RWPE1 (cell line): ENCODE data around the gene GLIS1.

ENCODE experiments used
- CTCF ChIA-PET: fragments of 350-600 bp; sonication (Branson Sonifier 250); formaldehyde crosslinking; extraction: SDS; loops from one replicate; lab custom pipeline; 2021; lab: Yijun Ruan, JAX
- POLR2A ChIA-PET: fragments of 400-600 bp; formaldehyde crosslinking; extraction: SDS; loops from one replicate; lab custom pipeline; 2020; ENCODE audit warnings: antibody characterized with exemption; ENCODE audit not compliant: low non-redundant PET; lab: Yijun Ruan, JAX
- DNase-seq: peaks from one replicate; pipeline ENCODE4 v3.0.0; 2012; ENCODE audit warnings: low spot score
- H3K27ac ChIP-seq: fragments of 450-650 bp; 2 replicates; pipeline ENCODE4 v1.5.1; 2017
- CTCF ChIP-seq: fragments of 450-650 bp; conservative IDR thresholded peaks from 2 replicates; pipeline ENCODE4 v1.5.1; 2017; ENCODE audit warnings: low read depth, mild to moderate bottlenecking

The GLIS1 gene

GRCh38 chr1:53498555-53499131 is 240.3 kb downstream of the GLIS1 start:
- ChIA-PET POLR2A (no interaction called here), CTCF (interaction anchor here (0.6 to 1.1 kb wide), 2 partner anchors 13 to 207 kb away, joined by 3 to 4 read pairs; no protein-coding TSS in a partner anchor)
- DNase-seq: no peak
- no peak overlapping the region for H3K27ac ChIP-seq
- no peak for TF ChIP-seq CTCF

- POLR2A ChIA-PET: interaction anchor here (0.7 kb wide), 1 partner anchor 11 kb away, joined by 3 read pairs; no protein-coding TSS in a partner anchor
- TF ChIP-seq CTCF: no peak
- CTCF ChIA-PET: interaction anchor here (0.5 kb wide), 1 partner anchor 281 kb away, joined by 4 read pairs; no protein-coding TSS in a partner anchor
- H3K27ac ChIP-seq: no peak overlapping the region
- no peak for DNase-seq
Observed at GRCh38 chr1:53495633-53496345, 243.2 kb downstream of the GLIS1 start.

GRCh38 chr1:53490351-53490750 is 248.6 kb downstream of the GLIS1 start:
- no peak overlapping the region for H3K27ac ChIP-seq
- DNase-seq: no peak
- TF ChIP-seq CTCF: no peak
- CTCF ChIA-PET: no interaction called here
- POLR2A ChIA-PET: no interaction called here

GRCh38 chr1:53486395-53487026 is 252.5 kb downstream of the GLIS1 start:
- H3K27ac ChIP-seq: no peak overlapping the region
- DNase-seq: no peak
- no peak for TF ChIP-seq CTCF
- ChIA-PET POLR2A (interaction anchor here (0.6 kb wide), 1 partner anchor 28 kb away, joined by 3 read pairs; no protein-coding TSS in a partner anchor), CTCF (interaction anchor here (0.7 to 2.1 kb wide), 7 partner anchors 9 to 276 kb away, joined by 3 to 16 read pairs (median 4); no protein-coding TSS in a partner anchor)

DNA sequence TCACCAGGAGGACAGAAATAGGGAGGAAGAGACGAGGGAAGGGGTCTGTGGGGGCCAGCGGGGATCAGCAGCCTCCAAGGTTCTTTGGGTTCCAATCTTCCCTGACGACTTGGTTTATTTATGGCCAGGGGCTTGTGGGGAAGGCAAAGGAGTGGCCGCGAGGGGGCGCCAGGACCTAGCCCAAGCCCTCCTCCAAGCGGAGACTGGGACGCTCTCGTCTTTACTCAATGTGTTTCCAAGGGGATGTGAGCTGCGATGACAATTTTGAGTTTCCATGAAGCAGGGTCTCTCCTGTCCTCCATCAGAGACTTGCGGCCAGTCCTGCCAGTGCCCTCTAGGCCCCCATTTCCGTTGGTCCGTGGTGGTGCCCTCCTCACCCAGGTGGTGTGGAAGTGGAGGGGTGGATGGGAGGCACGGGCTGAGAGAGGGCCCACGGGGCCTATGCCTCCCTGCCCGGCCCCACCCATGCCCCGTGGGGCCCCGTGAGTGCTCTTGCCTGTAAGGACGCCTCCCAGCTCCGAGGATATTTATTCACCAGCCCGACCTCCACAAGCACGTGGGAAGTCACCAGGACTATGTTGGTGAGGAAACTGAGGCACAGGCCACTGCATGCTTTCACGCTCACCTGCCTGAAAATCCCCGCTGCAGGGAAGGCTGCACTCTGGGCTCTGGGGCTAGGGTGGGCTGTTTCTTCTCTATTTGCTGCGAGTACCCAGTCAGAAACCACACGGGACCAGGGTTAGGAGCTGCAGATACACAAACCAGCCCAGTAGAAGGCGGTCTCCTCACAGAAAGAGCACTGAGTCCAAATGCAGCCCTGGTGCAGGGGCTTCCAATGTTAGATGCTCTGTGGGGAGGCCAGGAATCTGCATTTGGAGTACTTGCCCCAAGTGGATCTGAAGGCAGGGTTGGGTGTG is 253.2 kb downstream of the GLIS1 start:
- peak; percentile 78 for DNase-seq
- ChIA-PET CTCF (interaction anchor here (0.5 to 2.1 kb wide), 14 partner anchors 8 to 1168 kb away, joined by 3 to 16 read pairs (median 4); no protein-coding TSS in a partner anchor), POLR2A (no interaction called here)
- H3K27ac ChIP-seq: no peak overlapping the region
- peak; percentile 68 for TF ChIP-seq CTCF
